A673 (cell line): ENCODE measurements around the gene CLTA. TPM values are rescaled to one million over a fixed set of nuclear protein-coding genes. Genes with fewer than 3 reads are reported as not detected.
"Not testable (repeated sequence)": the region's sequence is repeated elsewhere in the genome, so short reads cannot be mapped to it uniquely, and the experiment has no call there.

Experiments used
- BruUV-seq: library from RNA; stranded (reverse); fragments of 400-500 nt; replicated peaks from 2 replicates; lab custom pipeline; 2021; lab: Mats Ljungman, UMichigan
- CTCF ChIA-PET: fragments of 300-600 bp; sonication (Branson Sonifier 250); formaldehyde crosslinking; loops from one replicate; lab custom pipeline; 2022; ENCODE audit warnings: antibody characterized with exemption; lab: Charles Lee
- POLR2A ChIA-PET: fragments of 300-600 bp; sonication (Branson Sonifier 250); formaldehyde crosslinking; loops from one replicate; lab custom pipeline; 2022; ENCODE audit warnings: antibody characterized with exemption; ENCODE audit not compliant: low non-redundant PET; lab: Charles Lee
- DNase-seq: peaks from one replicate; pipeline ENCODE4 v3.0.0-alpha.2; 2015; ENCODE audit warnings: low spot score
- H3K27ac ChIP-seq: fragments of 200-600 bp; sonication (generic); 2 replicates; pipeline ENCODE4 v1.5.1; 2016; ENCODE audit warnings: mixed run types, low read depth, mild to moderate bottlenecking, mixed read lengths, antibody characterized with exemption, low read length; ENCODE audit not compliant: poor library complexity, severe bottlenecking
- H3K27me3 ChIP-seq: fragments of 200-600 bp; sonication (generic); replicated peaks from 2 replicates; pipeline ENCODE4 v1.6.1; 2017; ENCODE audit warnings: mixed run types, low read depth, mild to moderate bottlenecking, mixed read lengths, antibody characterized with exemption, low read length; ENCODE audit not compliant: insufficient read depth, poor library complexity
- H3K36me3 ChIP-seq: fragments of 200-600 bp; sonication (generic); 2 replicates; pipeline ENCODE4 v1.6.1; 2016; ENCODE audit warnings: mixed run types, mild to moderate bottlenecking, mixed read lengths, antibody characterized with exemption, low read length; ENCODE audit not compliant: insufficient read depth, poor library complexity, severe bottlenecking
- H3K4me1 ChIP-seq: fragments of 200-600 bp; sonication (generic); 2 replicates; pipeline ENCODE4 v1.6.1; 2017; ENCODE audit warnings: mixed run types, mild to moderate bottlenecking, mixed read lengths, antibody characterized with exemption, low read length; ENCODE audit not compliant: insufficient read depth, poor library complexity, severe bottlenecking
- H3K4me3 ChIP-seq: fragments of 200-600 bp; sonication (generic); 2 replicates; pipeline ENCODE4 v1.5.1; 2016; ENCODE audit warnings: low read depth, mixed run types, mild to moderate bottlenecking, mixed read lengths, low read length; ENCODE audit not compliant: poor library complexity, severe bottlenecking
- H3K9me3 ChIP-seq: fragments of 200-600 bp; sonication (generic); 2 replicates; pipeline ENCODE4 v1.6.1; 2016; ENCODE audit warnings: mixed run types, low read depth, mild to moderate bottlenecking, mixed read lengths, antibody characterized with exemption, low read length; ENCODE audit not compliant: poor library complexity, severe bottlenecking
- EZH2 ChIP-seq: fragments of 200-600 bp; sonication (generic); IDR thresholded peaks from 2 replicates; pipeline ENCODE4 v1.6.1; 2017; ENCODE audit warnings: borderline replicate concordance, low read depth, mild to moderate bottlenecking, mixed read lengths, antibody characterized with exemption, low read length; ENCODE audit not compliant: poor library complexity, severe bottlenecking
- intact Hi-C: fragments of 100-400 bp; cut with micrococcal nuclease; formaldehyde crosslinking; loops from one replicate; pipeline ENCODE4 v1.10.0; 2022; ENCODE audit not compliant: unreplicated experiment
- total RNA-seq: library from RNA; stranded (reverse); gene quantifications from 2 replicates; pipeline ENCODE4 v1.2.3, GENCODE V29; 2021
- TF ChIP-seq, protein P1 (sequence below): fragments of 300-800, 200-600 bp; sonication (generic); conservative IDR thresholded peaks from 2 replicates; pipeline ENCODE4 v1.5.1; 2017; ENCODE audit warnings: low read depth, mild to moderate bottlenecking, antibody characterized with exemption, low read length, moderate library complexity, mixed read lengths

The CLTA gene
- total RNA-seq, 1 experiment from 2014 or later = 226 TPM

DNA sequence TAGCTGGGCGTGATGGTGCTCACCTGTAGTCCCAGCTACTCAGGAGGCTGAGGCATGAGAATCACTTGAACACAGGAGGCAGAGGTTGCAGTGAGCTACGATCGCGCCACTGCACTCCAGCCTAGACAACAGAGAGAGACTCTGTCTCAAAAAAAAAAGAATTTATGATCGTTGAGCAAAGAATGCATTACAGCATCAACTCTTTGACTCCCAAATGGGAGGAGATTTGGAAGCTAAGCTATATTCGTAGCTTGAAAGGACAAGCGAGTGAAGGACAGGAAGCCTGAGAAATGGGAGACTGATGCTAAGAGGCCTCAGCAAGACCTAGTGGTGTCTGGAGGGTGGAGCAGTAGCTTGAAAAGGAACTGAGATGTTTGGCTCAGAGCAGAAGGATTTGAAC, 31.8 kb upstream of the CLTA start:
- DNase-seq = no peak
- H3K4me1 ChIP-seq = peaks cover 11% of the 10 kb centered on the region
- no peaks in the 10 kb centered on the region for H3K27me3 ChIP-seq
- no peak overlapping the region for H3K27ac ChIP-seq
- ChIA-PET POLR2A (no interaction called here), CTCF (no interaction called here)
- no peak for TF ChIP-seq EZH2
- TF ChIP-seq, protein P1, sequence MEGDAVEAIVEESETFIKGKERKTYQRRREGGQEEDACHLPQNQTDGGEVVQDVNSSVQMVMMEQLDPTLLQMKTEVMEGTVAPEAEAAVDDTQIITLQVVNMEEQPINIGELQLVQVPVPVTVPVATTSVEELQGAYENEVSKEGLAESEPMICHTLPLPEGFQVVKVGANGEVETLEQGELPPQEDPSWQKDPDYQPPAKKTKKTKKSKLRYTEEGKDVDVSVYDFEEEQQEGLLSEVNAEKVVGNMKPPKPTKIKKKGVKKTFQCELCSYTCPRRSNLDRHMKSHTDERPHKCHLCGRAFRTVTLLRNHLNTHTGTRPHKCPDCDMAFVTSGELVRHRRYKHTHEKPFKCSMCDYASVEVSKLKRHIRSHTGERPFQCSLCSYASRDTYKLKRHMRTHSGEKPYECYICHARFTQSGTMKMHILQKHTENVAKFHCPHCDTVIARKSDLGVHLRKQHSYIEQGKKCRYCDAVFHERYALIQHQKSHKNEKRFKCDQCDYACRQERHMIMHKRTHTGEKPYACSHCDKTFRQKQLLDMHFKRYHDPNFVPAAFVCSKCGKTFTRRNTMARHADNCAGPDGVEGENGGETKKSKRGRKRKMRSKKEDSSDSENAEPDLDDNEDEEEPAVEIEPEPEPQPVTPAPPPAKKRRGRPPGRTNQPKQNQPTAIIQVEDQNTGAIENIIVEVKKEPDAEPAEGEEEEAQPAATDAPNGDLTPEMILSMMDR = no peak
- no peaks in the 10 kb centered on the region for H3K9me3 ChIP-seq
- H3K4me3 ChIP-seq = no peak overlapping the region
- no TSS peak for BruUV-seq
- no peaks in the 10 kb centered on the region for H3K36me3 ChIP-seq
- intact Hi-C loops = no loop called here

DNA sequence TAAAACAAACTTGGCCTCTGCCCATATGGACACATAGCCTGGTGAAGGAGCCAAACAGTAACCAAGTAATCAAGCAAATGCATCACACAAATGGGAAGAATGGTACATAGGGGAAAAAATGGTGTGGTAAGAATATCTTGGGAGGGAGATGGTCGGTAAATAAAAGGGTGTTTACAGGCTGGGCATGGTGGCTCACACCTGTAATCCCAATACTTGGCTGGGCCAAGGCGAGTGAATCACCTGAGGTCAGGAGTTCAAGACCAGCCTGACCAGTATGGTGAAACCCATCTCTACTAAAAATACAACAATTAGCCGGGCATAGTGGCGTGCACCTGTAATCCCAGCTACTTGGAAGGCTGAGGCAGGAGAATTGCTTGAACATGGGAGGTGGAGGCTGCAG, 31.2 kb upstream of the CLTA start:
- H3K4me3 ChIP-seq, POLR2A ChIA-PET, BruUV-seq, CTCF ChIA-PET, H3K27ac ChIP-seq, intact Hi-C loops, H3K9me3 ChIP-seq, H3K36me3 ChIP-seq, H3K4me1 ChIP-seq, DNase-seq, H3K27me3 ChIP-seq: not testable (repeated sequence)

DNA sequence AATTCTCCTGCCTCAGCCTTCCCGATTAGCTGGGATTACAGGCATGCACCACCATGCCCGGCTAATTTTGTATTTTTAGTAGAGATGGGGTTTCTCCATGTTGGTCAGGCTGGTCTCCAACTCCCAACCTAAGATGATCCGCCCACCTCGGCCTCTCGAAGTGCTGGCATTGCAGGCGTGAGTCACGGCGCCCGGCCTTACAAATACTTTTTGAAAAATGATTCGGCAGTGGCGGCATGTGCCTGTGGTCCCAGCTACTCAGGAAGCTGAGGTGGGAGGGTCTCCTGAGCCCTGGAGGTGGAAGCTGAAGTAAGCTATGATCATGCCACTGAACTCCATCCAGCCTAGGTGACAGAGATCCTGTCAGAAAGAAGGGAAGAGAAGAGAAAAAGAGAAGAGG, 30.6 kb upstream of the CLTA start:
- H3K4me1 ChIP-seq, H3K36me3 ChIP-seq, CTCF ChIA-PET, H3K9me3 ChIP-seq, H3K4me3 ChIP-seq, H3K27ac ChIP-seq, DNase-seq, BruUV-seq, intact Hi-C loops, POLR2A ChIA-PET, H3K27me3 ChIP-seq: not testable (repeated sequence)

DNA sequence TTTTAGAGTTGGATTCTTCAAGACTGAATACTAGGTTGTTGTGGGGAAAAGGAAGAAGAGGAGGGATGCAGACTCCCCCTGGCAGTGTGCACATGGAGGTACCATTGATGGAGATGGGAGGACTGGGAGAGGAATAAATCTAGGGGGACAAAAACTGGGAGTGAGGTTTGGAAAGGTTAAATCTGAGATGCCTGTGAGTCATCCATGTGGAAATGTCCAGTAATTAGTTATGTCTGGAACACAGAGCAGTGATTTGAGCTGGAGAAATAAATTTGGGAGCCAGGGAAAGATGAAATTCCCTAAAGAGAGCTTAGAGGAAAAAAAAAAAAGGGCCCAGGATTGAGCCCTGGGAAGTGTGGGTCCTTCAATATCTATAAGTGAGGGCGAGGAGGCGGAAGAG, 29.5 kb upstream of the CLTA start:
- no peak overlapping the region for H3K27ac ChIP-seq

More for the DNA sequence above, 29.5 kb upstream of the CLTA start:
- intact Hi-C loops = no loop called here
- no peak for DNase-seq
- Histone ChIP-seq H3K27me3 (no peaks in the 10 kb centered on the region), H3K9me3 (no peaks in the 10 kb centered on the region), H3K36me3 (no peaks in the 10 kb centered on the region), H3K4me3 (no peak overlapping the region), H3K4me1 (peaks cover 6% of the 10 kb centered on the region)
- CTCF ChIA-PET = interaction anchor here (0.6 kb wide), 1 partner anchor 207 kb away, joined by 7 read pairs; no protein-coding TSS in a partner anchor
- POLR2A ChIA-PET = no interaction called here
- TF ChIP-seq, protein P1 = no peak
- no peak for TF ChIP-seq EZH2
- no TSS peak for BruUV-seq
